Measurements from ENCODE around the gene CCDC40.

DNA sequence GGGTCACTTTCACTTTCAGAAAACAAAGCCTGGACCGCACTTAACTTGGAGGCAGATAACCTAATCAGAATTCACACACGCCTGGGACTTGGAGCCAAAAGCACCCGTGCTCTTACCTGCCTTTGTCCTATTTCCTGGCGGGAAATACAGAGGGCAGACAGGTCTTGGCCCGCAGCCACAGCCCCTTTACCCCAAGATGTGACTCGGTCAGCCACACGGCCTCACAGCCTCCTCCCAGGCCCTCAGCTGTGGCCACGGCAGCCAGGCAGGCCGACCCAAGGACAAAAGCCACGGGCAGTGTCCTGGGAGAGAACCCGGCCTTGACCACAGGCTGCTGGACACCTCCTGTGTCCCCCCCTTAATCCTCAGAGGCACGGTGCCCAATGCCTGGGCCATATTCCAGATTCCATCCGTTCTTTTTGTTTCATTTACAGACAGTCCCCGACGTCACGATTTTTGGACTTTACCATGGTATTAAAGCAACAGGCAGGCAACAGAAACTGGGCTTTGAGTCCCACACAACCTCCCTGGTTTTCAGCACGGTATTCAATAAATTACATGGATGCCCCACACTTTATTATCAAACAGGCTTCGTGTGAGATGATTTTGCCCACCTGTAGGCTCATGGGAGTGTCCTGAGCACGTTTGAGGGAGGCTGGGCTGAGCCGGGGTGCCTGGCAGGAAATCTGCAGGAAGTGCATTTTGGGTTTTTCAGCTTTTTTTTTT, 34.8 kb downstream of the CCDC40 start:
- TF ChIP-seq, protein P1, sequence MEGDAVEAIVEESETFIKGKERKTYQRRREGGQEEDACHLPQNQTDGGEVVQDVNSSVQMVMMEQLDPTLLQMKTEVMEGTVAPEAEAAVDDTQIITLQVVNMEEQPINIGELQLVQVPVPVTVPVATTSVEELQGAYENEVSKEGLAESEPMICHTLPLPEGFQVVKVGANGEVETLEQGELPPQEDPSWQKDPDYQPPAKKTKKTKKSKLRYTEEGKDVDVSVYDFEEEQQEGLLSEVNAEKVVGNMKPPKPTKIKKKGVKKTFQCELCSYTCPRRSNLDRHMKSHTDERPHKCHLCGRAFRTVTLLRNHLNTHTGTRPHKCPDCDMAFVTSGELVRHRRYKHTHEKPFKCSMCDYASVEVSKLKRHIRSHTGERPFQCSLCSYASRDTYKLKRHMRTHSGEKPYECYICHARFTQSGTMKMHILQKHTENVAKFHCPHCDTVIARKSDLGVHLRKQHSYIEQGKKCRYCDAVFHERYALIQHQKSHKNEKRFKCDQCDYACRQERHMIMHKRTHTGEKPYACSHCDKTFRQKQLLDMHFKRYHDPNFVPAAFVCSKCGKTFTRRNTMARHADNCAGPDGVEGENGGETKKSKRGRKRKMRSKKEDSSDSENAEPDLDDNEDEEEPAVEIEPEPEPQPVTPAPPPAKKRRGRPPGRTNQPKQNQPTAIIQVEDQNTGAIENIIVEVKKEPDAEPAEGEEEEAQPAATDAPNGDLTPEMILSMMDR (IDR thresholded peaks at IDR 0.05): no peak
- TF ChIP-seq, protein P2, sequence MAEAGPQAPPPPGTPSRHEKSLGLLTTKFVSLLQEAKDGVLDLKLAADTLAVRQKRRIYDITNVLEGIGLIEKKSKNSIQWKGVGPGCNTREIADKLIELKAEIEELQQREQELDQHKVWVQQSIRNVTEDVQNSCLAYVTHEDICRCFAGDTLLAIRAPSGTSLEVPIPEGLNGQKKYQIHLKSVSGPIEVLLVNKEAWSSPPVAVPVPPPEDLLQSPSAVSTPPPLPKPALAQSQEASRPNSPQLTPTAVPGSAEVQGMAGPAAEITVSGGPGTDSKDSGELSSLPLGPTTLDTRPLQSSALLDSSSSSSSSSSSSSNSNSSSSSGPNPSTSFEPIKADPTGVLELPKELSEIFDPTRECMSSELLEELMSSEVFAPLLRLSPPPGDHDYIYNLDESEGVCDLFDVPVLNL (CRISPR knock-in tag; IDR thresholded peaks at IDR 0.05; ENCODE audit: borderline replicate concordance, low read depth): no peak
- TF ChIP-seq, protein P3, sequence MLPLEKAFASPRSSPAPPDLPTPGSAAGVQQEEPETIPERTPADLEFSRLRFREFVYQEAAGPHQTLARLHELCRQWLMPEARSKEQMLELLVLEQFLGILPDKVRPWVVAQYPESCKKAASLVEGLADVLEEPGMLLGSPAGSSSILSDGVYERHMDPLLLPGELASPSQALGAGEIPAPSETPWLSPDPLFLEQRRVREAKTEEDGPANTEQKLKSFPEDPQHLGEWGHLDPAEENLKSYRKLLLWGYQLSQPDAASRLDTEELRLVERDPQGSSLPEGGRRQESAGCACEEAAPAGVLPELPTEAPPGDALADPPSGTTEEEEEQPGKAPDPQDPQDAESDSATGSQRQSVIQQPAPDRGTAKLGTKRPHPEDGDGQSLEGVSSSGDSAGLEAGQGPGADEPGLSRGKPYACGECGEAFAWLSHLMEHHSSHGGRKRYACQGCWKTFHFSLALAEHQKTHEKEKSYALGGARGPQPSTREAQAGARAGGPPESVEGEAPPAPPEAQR (CRISPR knock-in tag; IDR thresholded peaks at IDR 0.05): no peak
- TF ChIP-seq NFE2L1 (CRISPR knock-in tag; IDR thresholded peaks at IDR 0.05) (no peak), KAT7 (CRISPR knock-in tag; IDR thresholded peaks at IDR 0.05; ENCODE audit: borderline replicate concordance) (no peak), ATF1 (CRISPR knock-in tag; IDR thresholded peaks at IDR 0.05) (no peak)
- TF ChIP-seq, protein P4, sequence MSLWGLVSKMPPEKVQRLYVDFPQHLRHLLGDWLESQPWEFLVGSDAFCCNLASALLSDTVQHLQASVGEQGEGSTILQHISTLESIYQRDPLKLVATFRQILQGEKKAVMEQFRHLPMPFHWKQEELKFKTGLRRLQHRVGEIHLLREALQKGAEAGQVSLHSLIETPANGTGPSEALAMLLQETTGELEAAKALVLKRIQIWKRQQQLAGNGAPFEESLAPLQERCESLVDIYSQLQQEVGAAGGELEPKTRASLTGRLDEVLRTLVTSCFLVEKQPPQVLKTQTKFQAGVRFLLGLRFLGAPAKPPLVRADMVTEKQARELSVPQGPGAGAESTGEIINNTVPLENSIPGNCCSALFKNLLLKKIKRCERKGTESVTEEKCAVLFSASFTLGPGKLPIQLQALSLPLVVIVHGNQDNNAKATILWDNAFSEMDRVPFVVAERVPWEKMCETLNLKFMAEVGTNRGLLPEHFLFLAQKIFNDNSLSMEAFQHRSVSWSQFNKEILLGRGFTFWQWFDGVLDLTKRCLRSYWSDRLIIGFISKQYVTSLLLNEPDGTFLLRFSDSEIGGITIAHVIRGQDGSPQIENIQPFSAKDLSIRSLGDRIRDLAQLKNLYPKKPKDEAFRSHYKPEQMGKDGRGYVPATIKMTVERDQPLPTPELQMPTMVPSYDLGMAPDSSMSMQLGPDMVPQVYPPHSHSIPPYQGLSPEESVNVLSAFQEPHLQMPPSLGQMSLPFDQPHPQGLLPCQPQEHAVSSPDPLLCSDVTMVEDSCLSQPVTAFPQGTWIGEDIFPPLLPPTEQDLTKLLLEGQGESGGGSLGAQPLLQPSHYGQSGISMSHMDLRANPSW (CRISPR knock-in tag; conservative IDR thresholded peaks at IDR 0.05; ENCODE audit: low read depth): no peak
- TF ChIP-seq, protein P5, sequence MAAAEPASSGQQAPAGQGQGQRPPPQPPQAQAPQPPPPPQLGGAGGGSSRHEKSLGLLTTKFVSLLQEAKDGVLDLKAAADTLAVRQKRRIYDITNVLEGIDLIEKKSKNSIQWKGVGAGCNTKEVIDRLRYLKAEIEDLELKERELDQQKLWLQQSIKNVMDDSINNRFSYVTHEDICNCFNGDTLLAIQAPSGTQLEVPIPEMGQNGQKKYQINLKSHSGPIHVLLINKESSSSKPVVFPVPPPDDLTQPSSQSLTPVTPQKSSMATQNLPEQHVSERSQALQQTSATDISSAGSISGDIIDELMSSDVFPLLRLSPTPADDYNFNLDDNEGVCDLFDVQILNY (CRISPR knock-in tag; IDR thresholded peaks at IDR 0.05): no peak

Measured in WTC11 (cell line).